GM19395 (cell line): ENCODE measurements around the gene KLHL8.
A peak's percentile ranks its signal among the peaks of the same experiment; 100 is the strongest.
"Not testable (repeated sequence)": the region's sequence is repeated elsewhere in the genome, so short reads cannot be mapped to it uniquely, and the experiment has no call there.

Experiments
- ATAC-seq: cut with Tn5 transposase; IDR thresholded peaks from one replicate; pipeline ENCODE4 v1.9.1; 2021; ENCODE audit warnings: mild to moderate bottlenecking, moderate library complexity; ENCODE audit not compliant: unreplicated experiment

KLHL8 gene

GRCh38 chr4:87228262-87228860 lies 7.9 kb upstream of the KLHL8 start:
- ATAC-seq = no peak

GRCh38 chr4:87227751-87228151 lies 7.3 kb upstream of the KLHL8 start:
- ATAC-seq = no peak

- no peak for ATAC-seq
These were observed 5.5 kb upstream of the KLHL8 start for GRCh38 chr4:87225936-87226335.

GRCh38 chr4:87224141-87224923 lies 3.9 kb upstream of the KLHL8 start:
- no peak for ATAC-seq

- peak; percentile 48 for ATAC-seq
These were observed 755 bp downstream of the KLHL8 start for GRCh38 chr4:87219632-87220093.

GRCh38 chr4:87217235-87217763 lies 3.1 kb downstream of the KLHL8 start:
- not testable (repeated sequence) for ATAC-seq

GRCh38 chr4:87216469-87216868 lies 3.9 kb downstream of the KLHL8 start:
- no peak for ATAC-seq

GRCh38 chr4:87213421-87214075 lies 6.9 kb downstream of the KLHL8 start:
- no peak for ATAC-seq

- no peak for ATAC-seq
These were observed 9.0 kb downstream of the KLHL8 start for GRCh38 chr4:87211249-87211952.

- ATAC-seq = peak; percentile 96
These were observed 10.7 kb downstream of the KLHL8 start for GRCh38 chr4:87209696-87210095.

GRCh38 chr4:87209182-87209581 lies 11.2 kb downstream of the KLHL8 start:
- ATAC-seq = peak; percentile 25

GRCh38 chr4:87204559-87204958 lies 15.9 kb downstream of the KLHL8 start:
- no peak for ATAC-seq

- ATAC-seq = no peak
These were observed 23.5 kb downstream of the KLHL8 start for GRCh38 chr4:87196927-87197326.

GRCh38 chr4:87196146-87196545 lies 24.3 kb downstream of the KLHL8 start:
- ATAC-seq = no peak

- ATAC-seq = no peak
These were observed 26.3 kb downstream of the KLHL8 start for GRCh38 chr4:87193958-87194675.

GRCh38 chr4:87192145-87192919 lies 28.1 kb downstream of the KLHL8 start:
- ATAC-seq = no peak

GRCh38 chr4:87188932-87189331 lies 31.5 kb downstream of the KLHL8 start:
- no peak for ATAC-seq

- no peak for ATAC-seq
These were observed 32.4 kb downstream of the KLHL8 start for GRCh38 chr4:87188048-87188447.

GRCh38 chr4:87185146-87185870 lies 35.1 kb downstream of the KLHL8 start:
- no peak for ATAC-seq
